B cell (primary cell): ENCODE results near the gene ERBB3. TPM values are rescaled to one million over a fixed set of nuclear protein-coding genes. Genes with fewer than 3 reads are reported as not detected.
"Not testable (repeated sequence)": the region's sequence is repeated elsewhere in the genome, so short reads cannot be mapped to it uniquely, and the experiment has no call there.

ENCODE experiments used
- ATAC-seq: fragments of 200-7000 bp; cut with Tn5 transposase; one replicate; pipeline ENCODE4 v1.10.0; 2021; ENCODE audit warnings: low read depth, mild to moderate bottlenecking, moderate number of reproducible peaks, moderate library complexity
- CTCF ChIA-PET: fragments of 350-600 bp; sonication (Branson Sonifier 250); formaldehyde crosslinking; loops from one replicate; lab custom pipeline; 2021; ENCODE audit warnings: antibody characterized with exemption, inconsistent platforms; lab: Charles Lee
- POLR2A ChIA-PET: fragments of 350-600 bp; sonication (Branson Sonifier 250); formaldehyde crosslinking; loops from one replicate; lab custom pipeline; 2021; ENCODE audit warnings: antibody characterized with exemption; lab: Charles Lee
- DNase-seq: peaks from one replicate; pipeline ENCODE4 v3.0.0; 2013
- H2AFZ ChIP-seq: 2 replicates; pipeline ENCODE4 v1.6.1; 2012; ENCODE audit warnings: mild to moderate bottlenecking, low read depth, low read length; ENCODE audit not compliant: insufficient read depth, poor library complexity, severe bottlenecking
- H3K27ac ChIP-seq, 2 donors: 1 replicate in 1 of 2; 2 replicates in 1 of 2; pipeline ENCODE4 v1.5.1; 2012 to 2013; ENCODE audit warnings: low read length in 2 of 2, mild to moderate bottlenecking in 2 of 2, moderate library complexity in 1 of 2
- H3K27me3 ChIP-seq, 4 experiments: fragments of 200-600 bp in 1 of 4; sonication (generic) in 1 of 4; replicated peaks in 1 of 4; 1 replicate in 2 of 4; 2 replicates in 2 of 4; pipeline versions ENCODE4 v1.6.1 to v1.7.0; 2013 to 2016; ENCODE audit warnings: low read length in 3 of 4, mild to moderate bottlenecking in 2 of 4, mixed read lengths in 1 of 4, moderate library complexity in 1 of 4; ENCODE audit not compliant: insufficient read depth in 4 of 4, control insufficient read depth in 3 of 4; ENCODE audit errors: control extremely low read depth in 1 of 4
- H3K36me3 ChIP-seq, 2 experiments: replicated peaks in 1 of 2; 1 replicate in 1 of 2; 2 replicates in 1 of 2; pipeline versions ENCODE4 v1.6.1 to v1.7.1; 2013; ENCODE audit warnings: low read length in 1 of 2; ENCODE audit not compliant: insufficient read depth in 2 of 2, control insufficient read depth in 1 of 2; ENCODE audit errors: control extremely low read depth in 1 of 2, extremely low read depth in 1 of 2
- H3K4me1 ChIP-seq, 2 donors: fragments of 200-600 bp in 1 of 2; sonication (generic) in 1 of 2; 1 replicate in 1 of 2; 2 replicates in 1 of 2; pipeline versions ENCODE4 v1.5.1 to v1.6.1; 2013 to 2017; ENCODE audit warnings: low read length in 2 of 2; ENCODE audit not compliant: control insufficient read depth in 2 of 2, insufficient read depth in 2 of 2
- H3K4me2 ChIP-seq: replicated peaks from 2 replicates; pipeline ENCODE3; 2012; ENCODE audit warnings: mild to moderate bottlenecking, low read depth, low read length; ENCODE audit not compliant: poor library complexity, severe bottlenecking
- H3K4me3 ChIP-seq, 5 experiments: fragments of 200-600 bp in 1 of 5; sonication (generic) in 1 of 5; 1 replicate in 3 of 5; 2 replicates in 2 of 5; pipeline versions ENCODE4 v1.5.1 to v1.7.0; 2011 to 2016; ENCODE audit warnings: low read length in 4 of 5, mild to moderate bottlenecking in 4 of 5, low read depth in 2 of 5, control low read depth in 1 of 5, moderate library complexity in 1 of 5; ENCODE audit not compliant: insufficient read depth in 1 of 5; ENCODE audit errors: control extremely low read depth in 1 of 5, extremely low read depth in 1 of 5
- H3K79me2 ChIP-seq: fragments of 200-600 bp; sonication (generic); one replicate; pipeline ENCODE4 v1.6.0; 2016; ENCODE audit warnings: low read length; ENCODE audit not compliant: control insufficient read depth, insufficient read depth
- H3K9ac ChIP-seq: fragments of 200-600 bp; sonication (generic); 2 replicates; pipeline ENCODE4 v1.6.1; 2017; ENCODE audit warnings: mild to moderate bottlenecking, low read length, moderate library complexity
- H3K9me3 ChIP-seq, 3 donors: one replicate each; pipeline versions ENCODE4 v1.6.1 to v1.7.1; 2013; ENCODE audit warnings: low read length in 2 of 3; ENCODE audit not compliant: control insufficient read depth in 2 of 3, insufficient read depth in 1 of 3; ENCODE audit errors: control extremely low read depth in 1 of 3
- H4K20me1 ChIP-seq: 2 replicates; pipeline ENCODE4 v1.6.0; 2012; ENCODE audit warnings: mild to moderate bottlenecking, low read length; ENCODE audit not compliant: insufficient read depth, control insufficient read depth, poor library complexity, severe bottlenecking
- H3K27ac Mint-ChIP-seq: one replicate; pipeline ENCODE4 v1.8.0; 2021; ENCODE audit warnings: mixed read lengths
- H3K27me3 Mint-ChIP-seq: one replicate; pipeline ENCODE4 v1.8.0; 2021; ENCODE audit warnings: mixed read lengths
- H3K4me1 Mint-ChIP-seq: one replicate; pipeline ENCODE4 v1.8.0; 2021; ENCODE audit warnings: mixed read lengths
- H3K4me3 Mint-ChIP-seq: one replicate; pipeline ENCODE4 v1.8.0; 2021; ENCODE audit warnings: mixed read lengths
- H3K9me3 Mint-ChIP-seq: one replicate; pipeline ENCODE4 v1.8.0; 2022; ENCODE audit warnings: mixed read lengths; ENCODE audit not compliant: insufficient read depth
- CTCF ChIP-seq: fragments of 200-600 bp; IDR thresholded peaks from one replicate; pipeline ENCODE4 v1.8.0; 2022; ENCODE audit warnings: antibody characterized with exemption, mild to moderate bottlenecking
- EZH2 ChIP-seq: IDR thresholded peaks from 2 replicates; pipeline ENCODE4 v1.6.1; 2012; ENCODE audit warnings: borderline replicate concordance, low read depth, mild to moderate bottlenecking, moderate library complexity, low read length; ENCODE audit not compliant: insufficient read depth, poor library complexity, severe bottlenecking
- WGBS: methylation state at CpG from one replicate; pipeline ENCODE4 v1.1.5; 2013; ENCODE audit warnings: missing lambda C conversion rate; ENCODE audit not compliant: insufficient coverage; 5-methylcytosine and 5-hydroxymethylcytosine counted together
- intact Hi-C: fragments of 100-400 bp; cut with micrococcal nuclease; formaldehyde crosslinking; loops from one replicate; pipeline ENCODE4 v1.10.0; 2022
- polyA plus RNA-seq: library from polyadenylated mRNA; depleted of rRNA; stranded (reverse); fragments of >200 nt; gene quantifications from 2 replicates; pipeline ENCODE4 v1.2.3, GENCODE V29; 2012
- total RNA-seq, 2 donors: library from RNA; stranded (reverse); fragments of 120-200 nt in 1 of 2; gene quantifications; 1 replicate in 1 of 2; 2 replicates in 1 of 2; pipeline versions ENCODE4 v1.2.3 to v1.2.4, GENCODE V29; 2013 to 2022

ERBB3 gene
- total and polyA plus RNA-seq, 2 donors (not counting 1 experiment from before 2014, with no cell fraction given), result 0.10 TPM; not detected in 1

GRCh38 chr12:56053407-56053893 is 26.5 kb upstream of the ERBB3 start:
- H3K36me3 ChIP-seq, result no peaks in the 10 kb centered on the region
- no peak for DNase-seq
- H3K27ac Mint-ChIP-seq, result no peak overlapping the region
- no peak overlapping the region for H2AFZ ChIP-seq
- H3K4me3 ChIP-seq, result no peak overlapping the region
- no peaks in the 10 kb centered on the region for H3K9me3 Mint-ChIP-seq
- H3K27me3 ChIP-seq, result no peaks in the 10 kb centered on the region
- no peaks in the 10 kb centered on the region for H3K79me2 ChIP-seq
- no peaks in the 10 kb centered on the region for H3K4me1 ChIP-seq
- no peaks in the 10 kb centered on the region for H3K27me3 Mint-ChIP-seq
- H3K27ac ChIP-seq, result no peak overlapping the region
- ChIA-PET POLR2A (interaction anchor here (0.6 to 0.7 kb wide), 2 partner anchors 54 to 1288 kb away, joined by 4 read pairs; no protein-coding TSS in a partner anchor), CTCF (interaction anchor here (0.6 kb wide), 1 partner anchor 106 kb away, joined by 3 read pairs; no protein-coding TSS in a partner anchor)
- no peaks in the 10 kb centered on the region for H4K20me1 ChIP-seq
- H3K4me2 ChIP-seq, result no peak overlapping the region
- H3K4me3 Mint-ChIP-seq, result no peak overlapping the region
- intact Hi-C loops, result no loop called here
- no peak overlapping the region for H3K9ac ChIP-seq
- H3K9me3 ChIP-seq, result no peaks in the 10 kb centered on the region
- TF ChIP-seq CTCF (no peak), EZH2 (no peak)
- WGBS, result 98% methylated on average over 5 of the region's 6 CpGs
- ATAC-seq, result no peak
- H3K4me1 Mint-ChIP-seq, result no peaks in the 10 kb centered on the region

GRCh38 chr12:56059964-56060363 is 20.0 kb upstream of the ERBB3 start:
- H3K27ac Mint-ChIP-seq, ATAC-seq, H3K4me3 Mint-ChIP-seq, H3K9ac ChIP-seq, intact Hi-C loops, POLR2A ChIA-PET, CTCF ChIA-PET, H3K27me3 ChIP-seq, H3K79me2 ChIP-seq, H3K4me1 ChIP-seq, H4K20me1 ChIP-seq, H3K27ac ChIP-seq, H2AFZ ChIP-seq, H3K36me3 ChIP-seq, H3K4me2 ChIP-seq, H3K9me3 Mint-ChIP-seq, H3K4me3 ChIP-seq, H3K4me1 Mint-ChIP-seq, H3K9me3 ChIP-seq, DNase-seq, H3K27me3 Mint-ChIP-seq: not testable (repeated sequence)
- WGBS, result no CpG with 5 or more reads among the region's 8 CpGs
